Mesothelial cell of epicardium (in vitro differentiated cells): Measurements from ENCODE around the gene SCN1B. TPM values are rescaled to one million over a fixed set of nuclear protein-coding genes. Genes with fewer than 3 reads are reported as not detected.
"Not testable (repeated sequence)": the region's sequence is repeated elsewhere in the genome, so short reads cannot be mapped to it uniquely, and the experiment has no call there.

ENCODE experiments used
- DNase-seq, 2 experiments: peaks; one replicate each; pipeline ENCODE4 v3.0.0; 2021; ENCODE audit warnings: low spot score in 2 of 2; ENCODE audit not compliant: unreplicated experiment in 2 of 2
- H3K27ac Mint-ChIP-seq: 2 replicates; pipeline ENCODE4 v1.8.0; 2021; ENCODE audit warnings: mixed read lengths
- H3K27me3 Mint-ChIP-seq: 2 replicates; pipeline ENCODE4 v1.8.0; 2021; ENCODE audit warnings: low read depth, mixed read lengths
- H3K36me3 Mint-ChIP-seq: 2 replicates; pipeline ENCODE4 v1.8.0; 2021; ENCODE audit warnings: mixed read lengths
- H3K4me1 Mint-ChIP-seq: 2 replicates; pipeline ENCODE4 v1.8.0; 2021; ENCODE audit warnings: mixed read lengths
- H3K4me3 Mint-ChIP-seq: 2 replicates; pipeline ENCODE4 v1.8.0; 2021; ENCODE audit warnings: mild to moderate bottlenecking, moderate library complexity, mixed read lengths
- H3K9me3 Mint-ChIP-seq: 2 replicates; pipeline ENCODE4 v1.8.0; 2021; ENCODE audit warnings: mixed read lengths
- CTCF ChIP-seq: fragments of 200-600 bp; sonication (generic); IDR thresholded peaks from one replicate; pipeline ENCODE4 v1.5.0; 2021; ENCODE audit warnings: antibody characterized with exemption; ENCODE audit not compliant: unreplicated experiment
- total RNA-seq: library from RNA; stranded (reverse); gene quantifications from 3 replicates; pipeline ENCODE4 v1.2.1, GENCODE V29; 2021

The SCN1B gene
- total RNA-seq, 1 donor from 2014 or later, result 2.8 TPM

- no peak for TF ChIP-seq CTCF
- Mint-ChIP-seq H3K27ac (peak overlapping the region; percentile 61), H3K4me3 (no peak overlapping the region), H3K9me3 (no peaks in the 10 kb centered on the region), H3K36me3 (peaks cover 11% of the 10 kb centered on the region), H3K27me3 (no peaks in the 10 kb centered on the region), H3K4me1 (peaks cover 39% of the 10 kb centered on the region)
- DNase-seq, result no peak
Measured at GRCh38 chr19:35005256-35005977, 24.9 kb upstream of the SCN1B start.

GRCh38 chr19:35006007-35006341 lies 24.3 kb upstream of the SCN1B start:
- DNase-seq, H3K27me3 Mint-ChIP-seq, H3K4me3 Mint-ChIP-seq, H3K9me3 Mint-ChIP-seq: not testable (repeated sequence)
- H3K27ac Mint-ChIP-seq, result peak overlapping the region; percentile 61
- peaks cover 39% of the 10 kb centered on the region for H3K4me1 Mint-ChIP-seq
- peaks cover 13% of the 10 kb centered on the region for H3K36me3 Mint-ChIP-seq

GRCh38 chr19:35006342-35006998 lies 23.8 kb upstream of the SCN1B start:
- H3K4me1 Mint-ChIP-seq, result peaks cover 34% of the 10 kb centered on the region
- H3K36me3 Mint-ChIP-seq, result peaks cover 13% of the 10 kb centered on the region
- no peak for DNase-seq
- no peaks in the 10 kb centered on the region for H3K9me3 Mint-ChIP-seq
- no peak overlapping the region for H3K4me3 Mint-ChIP-seq
- H3K27ac Mint-ChIP-seq, result peak overlapping the region; percentile 75
- no peaks in the 10 kb centered on the region for H3K27me3 Mint-ChIP-seq
- no peak for TF ChIP-seq CTCF

- no peak for TF ChIP-seq CTCF
- H3K9me3 Mint-ChIP-seq, result no peaks in the 10 kb centered on the region
- H3K4me1 Mint-ChIP-seq, result peaks cover 29% of the 10 kb centered on the region
- H3K27ac Mint-ChIP-seq, result peak overlapping the region; percentile 75
- peaks cover 13% of the 10 kb centered on the region for H3K36me3 Mint-ChIP-seq
- DNase-seq, result no peak
- no peaks in the 10 kb centered on the region for H3K27me3 Mint-ChIP-seq
- no peak overlapping the region for H3K4me3 Mint-ChIP-seq
Measured at GRCh38 chr19:35006999-35007365, 23.3 kb upstream of the SCN1B start.

- H3K27me3 Mint-ChIP-seq, DNase-seq, H3K27ac Mint-ChIP-seq, H3K4me3 Mint-ChIP-seq, H3K9me3 Mint-ChIP-seq: not testable (repeated sequence)
- peaks cover 17% of the 10 kb centered on the region for H3K36me3 Mint-ChIP-seq
- peaks cover 28% of the 10 kb centered on the region for H3K4me1 Mint-ChIP-seq
Measured at GRCh38 chr19:35007427-35007826, 22.8 kb upstream of the SCN1B start.

- no peak for TF ChIP-seq CTCF
- no peaks in the 10 kb centered on the region for H3K27me3 Mint-ChIP-seq
- H3K27ac Mint-ChIP-seq, result no peak overlapping the region
- no peaks in the 10 kb centered on the region for H3K9me3 Mint-ChIP-seq
- DNase-seq, result no peak
- H3K36me3 Mint-ChIP-seq, result peaks cover 29% of the 10 kb centered on the region
- peaks cover 25% of the 10 kb centered on the region for H3K4me1 Mint-ChIP-seq
- H3K4me3 Mint-ChIP-seq, result no peak overlapping the region
Measured at GRCh38 chr19:35008891-35009341, 21.4 kb upstream of the SCN1B start.
